Measurements from ENCODE around the gene IGSF21.

DNA sequence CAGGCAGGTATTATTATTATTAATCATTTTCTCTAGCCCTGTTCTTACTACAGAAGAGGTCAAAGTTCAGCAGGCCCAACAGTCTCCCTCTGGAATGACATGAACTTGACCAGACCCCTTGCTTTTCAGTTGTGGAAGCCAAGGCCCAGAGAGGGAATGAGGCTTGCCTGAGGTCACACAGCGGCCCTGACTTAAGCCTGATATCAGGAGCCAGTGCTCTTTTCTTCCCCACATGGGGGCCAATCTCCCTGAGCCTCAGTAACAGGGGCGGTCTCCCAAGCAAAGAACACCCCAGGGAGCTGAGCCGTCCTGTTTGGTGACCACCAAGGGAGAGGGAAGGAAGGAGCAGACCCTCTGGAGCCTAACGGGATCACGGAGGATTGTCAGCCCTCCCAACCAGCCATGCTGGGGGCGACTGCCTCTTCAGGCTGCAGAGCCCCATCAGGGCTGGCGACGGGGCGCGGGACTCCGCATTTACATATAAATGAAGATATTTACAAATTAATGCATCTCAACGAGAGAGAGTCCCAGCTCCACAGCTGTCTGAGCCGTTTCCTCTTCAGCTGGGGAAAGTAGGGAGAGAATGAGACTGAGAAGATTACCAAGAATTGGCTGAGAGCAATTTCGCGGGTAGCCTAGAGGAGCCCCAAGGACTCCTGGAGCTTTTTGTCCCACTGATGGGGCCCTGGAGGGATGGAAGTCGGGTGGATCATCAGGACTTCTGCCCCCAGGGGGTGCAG is 187.0 kb downstream of the IGSF21 start:
- TF ChIP-seq, protein P1, sequence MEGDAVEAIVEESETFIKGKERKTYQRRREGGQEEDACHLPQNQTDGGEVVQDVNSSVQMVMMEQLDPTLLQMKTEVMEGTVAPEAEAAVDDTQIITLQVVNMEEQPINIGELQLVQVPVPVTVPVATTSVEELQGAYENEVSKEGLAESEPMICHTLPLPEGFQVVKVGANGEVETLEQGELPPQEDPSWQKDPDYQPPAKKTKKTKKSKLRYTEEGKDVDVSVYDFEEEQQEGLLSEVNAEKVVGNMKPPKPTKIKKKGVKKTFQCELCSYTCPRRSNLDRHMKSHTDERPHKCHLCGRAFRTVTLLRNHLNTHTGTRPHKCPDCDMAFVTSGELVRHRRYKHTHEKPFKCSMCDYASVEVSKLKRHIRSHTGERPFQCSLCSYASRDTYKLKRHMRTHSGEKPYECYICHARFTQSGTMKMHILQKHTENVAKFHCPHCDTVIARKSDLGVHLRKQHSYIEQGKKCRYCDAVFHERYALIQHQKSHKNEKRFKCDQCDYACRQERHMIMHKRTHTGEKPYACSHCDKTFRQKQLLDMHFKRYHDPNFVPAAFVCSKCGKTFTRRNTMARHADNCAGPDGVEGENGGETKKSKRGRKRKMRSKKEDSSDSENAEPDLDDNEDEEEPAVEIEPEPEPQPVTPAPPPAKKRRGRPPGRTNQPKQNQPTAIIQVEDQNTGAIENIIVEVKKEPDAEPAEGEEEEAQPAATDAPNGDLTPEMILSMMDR (IDR thresholded peaks at IDR 0.05) = no peak
- TF ChIP-seq POLR2A (IDR thresholded peaks at IDR 0.05) = no peak

All from gastroesophageal sphincter (tissue), 3 donors.